HepG2 (cell line): Measurements from ENCODE around the gene CRNKL1. TPM values are rescaled to one million over a fixed set of nuclear protein-coding genes. Genes with fewer than 3 reads are reported as not detected.
A peak's percentile ranks its signal among the peaks of the same experiment; 100 is the strongest.

Source experiments
- KAT2B ChIP-seq: fragments of 150-350 bp; IDR thresholded peaks from 2 replicates; pipeline ENCODE4 v1.6.1; 2014; ENCODE audit warnings: low read depth, low read length, borderline replicate concordance
- KLF12 ChIP-seq: sonication (generic); formaldehyde crosslinking; IDR thresholded peaks from 2 replicates; pipeline ENCODE4 v1.4.0; 2020; ENCODE audit warnings: missing genetic modification reagents, borderline replicate concordance
- RORA ChIP-seq: sonication (generic); formaldehyde crosslinking; IDR thresholded peaks from 2 replicates; pipeline ENCODE4 v1.5.0; 2020; ENCODE audit warnings: mild to moderate bottlenecking, missing genetic modification reagents, moderate library complexity
- ZFP36 ChIP-seq: fragments of 150-350 bp; IDR thresholded peaks from 2 replicates; pipeline ENCODE4 v1.6.1; 2018; ENCODE audit warnings: borderline replicate concordance, low read length, low read depth; ENCODE audit not compliant: partially characterized antibody
- ZNF3 ChIP-seq: IDR thresholded peaks from 2 replicates; pipeline ENCODE4 v1.7.0; 2017; ENCODE audit warnings: inconsistent platforms
- polyA plus RNA-seq, 8 experiments: library from polyadenylated mRNA; depleted of rRNA in 3 of 8; stranded (reverse) in 7 of 8; unstranded in 1 of 8; fragments of >200 nt; fragmentation: Illumina TruSeq in 4 of 8; extraction: Trizol in 4 of 8; gene quantifications; 2 replicates each; pipeline versions ENCODE4 v1.2.1 to v1.2.3, GENCODE V29; 2011 to 2016; ENCODE audit warnings: low read depth in 4 of 8, missing spikeins in 1 of 8, mixed read lengths in 1 of 8; ENCODE audit not compliant: insufficient read depth in 1 of 8
- total RNA-seq, 5 experiments: library from RNA; depleted of rRNA; stranded (reverse); fragments of >200 nt; fragmentation: Illumina TruSeq; extraction: Trizol; gene quantifications; 2 replicates each; pipeline ENCODE4 v1.2.3, GENCODE V29; 2016; ENCODE audit warnings: low read depth in 1 of 5
- TF ChIP-seq, protein P1 (sequence below): sonication (generic); formaldehyde crosslinking; IDR thresholded peaks from 2 replicates; pipeline ENCODE4 v1.4.0; 2020; ENCODE audit warnings: missing genetic modification reagents
- TF ChIP-seq, protein P2 (sequence below): sonication (generic); formaldehyde crosslinking; IDR thresholded peaks from 2 replicates; pipeline ENCODE4 v1.4.0; 2020; ENCODE audit warnings: missing genetic modification reagents
- TF ChIP-seq, protein P3 (sequence below): sonication (generic); formaldehyde crosslinking; IDR thresholded peaks from one replicate; pipeline ENCODE4 v1.5.1; 2020; ENCODE audit warnings: mild to moderate bottlenecking, missing genetic modification reagents; ENCODE audit errors: not compliant biosample characterization

Gene CRNKL1
- total and polyA plus RNA-seq, 2 of the 13 experiments (the other 11 are each of a cell fraction or from before 2014, with no cell fraction given): 12.3 to 64.5 TPM

DNA sequence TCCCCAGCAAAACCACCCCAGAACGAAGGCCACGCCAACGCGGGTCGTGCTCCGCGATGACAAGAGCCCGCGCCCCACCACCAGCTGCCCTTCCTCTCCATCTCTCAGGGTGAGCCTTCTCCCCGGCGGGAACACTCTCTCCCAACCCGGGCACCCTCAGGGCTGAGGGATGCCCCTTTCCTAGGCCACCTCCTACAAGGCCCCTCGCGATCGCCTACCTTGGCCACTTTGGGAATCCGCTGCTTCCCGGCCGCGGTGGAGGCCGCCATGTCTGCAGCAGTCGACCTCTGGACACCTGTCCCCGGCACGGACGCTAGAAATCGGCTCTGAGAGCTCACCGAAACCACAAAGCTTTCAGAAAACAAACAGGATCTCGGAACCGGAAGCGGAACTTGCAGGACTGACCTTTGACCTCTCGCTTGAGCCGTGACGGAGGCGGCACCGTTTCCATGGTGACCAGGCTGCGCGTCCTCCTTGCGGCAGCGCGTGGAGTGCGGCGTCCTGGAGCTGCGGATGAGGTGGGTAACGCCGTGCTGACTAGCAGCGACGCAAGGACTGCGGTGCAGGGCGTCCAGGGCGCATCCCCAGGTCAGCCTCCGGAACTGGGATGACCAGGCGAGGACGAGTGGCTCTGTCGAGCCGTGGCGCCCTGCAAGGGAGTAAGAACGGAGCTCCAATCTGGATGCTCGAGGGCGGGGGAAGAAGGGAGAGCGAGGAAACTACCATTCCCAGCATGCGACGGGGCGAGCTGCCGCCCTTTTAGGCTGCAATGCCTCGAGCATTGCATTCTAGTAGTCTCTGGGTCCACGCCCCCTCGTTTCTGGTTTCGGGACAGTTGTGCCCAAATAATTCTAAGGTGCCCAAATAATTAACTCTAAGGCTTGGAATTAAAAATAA lies at the start of gene CRNKL1, which contains the start of gene CFAP61 (continued):
- peak; percentile 4 for TF ChIP-seq ZFP36
- no peak for TF ChIP-seq KAT2B
- TF ChIP-seq, protein P1, sequence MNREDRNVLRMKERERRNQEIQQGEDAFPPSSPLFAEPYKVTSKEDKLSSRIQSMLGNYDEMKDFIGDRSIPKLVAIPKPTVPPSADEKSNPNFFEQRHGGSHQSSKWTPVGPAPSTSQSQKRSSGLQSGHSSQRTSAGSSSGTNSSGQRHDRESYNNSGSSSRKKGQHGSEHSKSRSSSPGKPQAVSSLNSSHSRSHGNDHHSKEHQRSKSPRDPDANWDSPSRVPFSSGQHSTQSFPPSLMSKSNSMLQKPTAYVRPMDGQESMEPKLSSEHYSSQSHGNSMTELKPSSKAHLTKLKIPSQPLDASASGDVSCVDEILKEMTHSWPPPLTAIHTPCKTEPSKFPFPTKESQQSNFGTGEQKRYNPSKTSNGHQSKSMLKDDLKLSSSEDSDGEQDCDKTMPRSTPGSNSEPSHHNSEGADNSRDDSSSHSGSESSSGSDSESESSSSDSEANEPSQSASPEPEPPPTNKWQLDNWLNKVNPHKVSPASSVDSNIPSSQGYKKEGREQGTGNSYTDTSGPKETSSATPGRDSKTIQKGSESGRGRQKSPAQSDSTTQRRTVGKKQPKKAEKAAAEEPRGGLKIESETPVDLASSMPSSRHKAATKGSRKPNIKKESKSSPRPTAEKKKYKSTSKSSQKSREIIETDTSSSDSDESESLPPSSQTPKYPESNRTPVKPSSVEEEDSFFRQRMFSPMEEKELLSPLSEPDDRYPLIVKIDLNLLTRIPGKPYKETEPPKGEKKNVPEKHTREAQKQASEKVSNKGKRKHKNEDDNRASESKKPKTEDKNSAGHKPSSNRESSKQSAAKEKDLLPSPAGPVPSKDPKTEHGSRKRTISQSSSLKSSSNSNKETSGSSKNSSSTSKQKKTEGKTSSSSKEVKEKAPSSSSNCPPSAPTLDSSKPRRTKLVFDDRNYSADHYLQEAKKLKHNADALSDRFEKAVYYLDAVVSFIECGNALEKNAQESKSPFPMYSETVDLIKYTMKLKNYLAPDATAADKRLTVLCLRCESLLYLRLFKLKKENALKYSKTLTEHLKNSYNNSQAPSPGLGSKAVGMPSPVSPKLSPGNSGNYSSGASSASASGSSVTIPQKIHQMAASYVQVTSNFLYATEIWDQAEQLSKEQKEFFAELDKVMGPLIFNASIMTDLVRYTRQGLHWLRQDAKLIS (CRISPR knock-in tag): 0 out of 2 replicates have a peak, but pooled peaks have one; percentile 65
- no peak for TF ChIP-seq RORA (CRISPR knock-in tag)
- TF ChIP-seq, protein P2, sequence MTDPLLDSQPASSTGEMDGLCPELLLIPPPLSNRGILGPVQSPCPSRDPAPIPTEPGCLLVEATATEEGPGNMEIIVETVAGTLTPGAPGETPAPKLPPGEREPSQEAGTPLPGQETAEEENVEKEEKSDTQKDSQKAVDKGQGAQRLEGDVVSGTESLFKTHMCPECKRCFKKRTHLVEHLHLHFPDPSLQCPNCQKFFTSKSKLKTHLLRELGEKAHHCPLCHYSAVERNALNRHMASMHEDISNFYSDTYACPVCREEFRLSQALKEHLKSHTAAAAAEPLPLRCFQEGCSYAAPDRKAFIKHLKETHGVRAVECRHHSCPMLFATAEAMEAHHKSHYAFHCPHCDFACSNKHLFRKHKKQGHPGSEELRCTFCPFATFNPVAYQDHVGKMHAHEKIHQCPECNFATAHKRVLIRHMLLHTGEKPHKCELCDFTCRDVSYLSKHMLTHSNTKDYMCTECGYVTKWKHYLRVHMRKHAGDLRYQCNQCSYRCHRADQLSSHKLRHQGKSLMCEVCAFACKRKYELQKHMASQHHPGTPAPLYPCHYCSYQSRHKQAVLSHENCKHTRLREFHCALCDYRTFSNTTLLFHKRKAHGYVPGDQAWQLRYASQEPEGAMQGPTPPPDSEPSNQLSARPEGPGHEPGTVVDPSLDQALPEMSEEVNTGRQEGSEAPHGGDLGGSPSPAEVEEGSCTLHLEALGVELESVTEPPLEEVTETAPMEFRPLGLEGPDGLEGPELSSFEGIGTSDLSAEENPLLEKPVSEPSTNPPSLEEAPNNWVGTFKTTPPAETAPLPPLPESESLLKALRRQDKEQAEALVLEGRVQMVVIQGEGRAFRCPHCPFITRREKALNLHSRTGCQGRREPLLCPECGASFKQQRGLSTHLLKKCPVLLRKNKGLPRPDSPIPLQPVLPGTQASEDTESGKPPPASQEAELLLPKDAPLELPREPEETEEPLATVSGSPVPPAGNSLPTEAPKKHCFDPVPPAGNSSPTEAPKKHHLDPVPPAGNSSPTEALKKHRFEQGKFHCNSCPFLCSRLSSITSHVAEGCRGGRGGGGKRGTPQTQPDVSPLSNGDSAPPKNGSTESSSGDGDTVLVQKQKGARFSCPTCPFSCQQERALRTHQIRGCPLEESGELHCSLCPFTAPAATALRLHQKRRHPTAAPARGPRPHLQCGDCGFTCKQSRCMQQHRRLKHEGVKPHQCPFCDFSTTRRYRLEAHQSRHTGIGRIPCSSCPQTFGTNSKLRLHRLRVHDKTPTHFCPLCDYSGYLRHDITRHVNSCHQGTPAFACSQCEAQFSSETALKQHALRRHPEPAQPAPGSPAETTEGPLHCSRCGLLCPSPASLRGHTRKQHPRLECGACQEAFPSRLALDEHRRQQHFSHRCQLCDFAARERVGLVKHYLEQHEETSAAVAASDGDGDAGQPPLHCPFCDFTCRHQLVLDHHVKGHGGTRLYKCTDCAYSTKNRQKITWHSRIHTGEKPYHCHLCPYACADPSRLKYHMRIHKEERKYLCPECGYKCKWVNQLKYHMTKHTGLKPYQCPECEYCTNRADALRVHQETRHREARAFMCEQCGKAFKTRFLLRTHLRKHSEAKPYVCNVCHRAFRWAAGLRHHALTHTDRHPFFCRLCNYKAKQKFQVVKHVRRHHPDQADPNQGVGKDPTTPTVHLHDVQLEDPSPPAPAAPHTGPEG (CRISPR knock-in tag): peak; percentile 98
- 0 out of 2 replicates have a peak, but pooled peaks have one; percentile 37 for TF ChIP-seq ZNF3 (CRISPR knock-in tag)
- TF ChIP-seq, protein P3, sequence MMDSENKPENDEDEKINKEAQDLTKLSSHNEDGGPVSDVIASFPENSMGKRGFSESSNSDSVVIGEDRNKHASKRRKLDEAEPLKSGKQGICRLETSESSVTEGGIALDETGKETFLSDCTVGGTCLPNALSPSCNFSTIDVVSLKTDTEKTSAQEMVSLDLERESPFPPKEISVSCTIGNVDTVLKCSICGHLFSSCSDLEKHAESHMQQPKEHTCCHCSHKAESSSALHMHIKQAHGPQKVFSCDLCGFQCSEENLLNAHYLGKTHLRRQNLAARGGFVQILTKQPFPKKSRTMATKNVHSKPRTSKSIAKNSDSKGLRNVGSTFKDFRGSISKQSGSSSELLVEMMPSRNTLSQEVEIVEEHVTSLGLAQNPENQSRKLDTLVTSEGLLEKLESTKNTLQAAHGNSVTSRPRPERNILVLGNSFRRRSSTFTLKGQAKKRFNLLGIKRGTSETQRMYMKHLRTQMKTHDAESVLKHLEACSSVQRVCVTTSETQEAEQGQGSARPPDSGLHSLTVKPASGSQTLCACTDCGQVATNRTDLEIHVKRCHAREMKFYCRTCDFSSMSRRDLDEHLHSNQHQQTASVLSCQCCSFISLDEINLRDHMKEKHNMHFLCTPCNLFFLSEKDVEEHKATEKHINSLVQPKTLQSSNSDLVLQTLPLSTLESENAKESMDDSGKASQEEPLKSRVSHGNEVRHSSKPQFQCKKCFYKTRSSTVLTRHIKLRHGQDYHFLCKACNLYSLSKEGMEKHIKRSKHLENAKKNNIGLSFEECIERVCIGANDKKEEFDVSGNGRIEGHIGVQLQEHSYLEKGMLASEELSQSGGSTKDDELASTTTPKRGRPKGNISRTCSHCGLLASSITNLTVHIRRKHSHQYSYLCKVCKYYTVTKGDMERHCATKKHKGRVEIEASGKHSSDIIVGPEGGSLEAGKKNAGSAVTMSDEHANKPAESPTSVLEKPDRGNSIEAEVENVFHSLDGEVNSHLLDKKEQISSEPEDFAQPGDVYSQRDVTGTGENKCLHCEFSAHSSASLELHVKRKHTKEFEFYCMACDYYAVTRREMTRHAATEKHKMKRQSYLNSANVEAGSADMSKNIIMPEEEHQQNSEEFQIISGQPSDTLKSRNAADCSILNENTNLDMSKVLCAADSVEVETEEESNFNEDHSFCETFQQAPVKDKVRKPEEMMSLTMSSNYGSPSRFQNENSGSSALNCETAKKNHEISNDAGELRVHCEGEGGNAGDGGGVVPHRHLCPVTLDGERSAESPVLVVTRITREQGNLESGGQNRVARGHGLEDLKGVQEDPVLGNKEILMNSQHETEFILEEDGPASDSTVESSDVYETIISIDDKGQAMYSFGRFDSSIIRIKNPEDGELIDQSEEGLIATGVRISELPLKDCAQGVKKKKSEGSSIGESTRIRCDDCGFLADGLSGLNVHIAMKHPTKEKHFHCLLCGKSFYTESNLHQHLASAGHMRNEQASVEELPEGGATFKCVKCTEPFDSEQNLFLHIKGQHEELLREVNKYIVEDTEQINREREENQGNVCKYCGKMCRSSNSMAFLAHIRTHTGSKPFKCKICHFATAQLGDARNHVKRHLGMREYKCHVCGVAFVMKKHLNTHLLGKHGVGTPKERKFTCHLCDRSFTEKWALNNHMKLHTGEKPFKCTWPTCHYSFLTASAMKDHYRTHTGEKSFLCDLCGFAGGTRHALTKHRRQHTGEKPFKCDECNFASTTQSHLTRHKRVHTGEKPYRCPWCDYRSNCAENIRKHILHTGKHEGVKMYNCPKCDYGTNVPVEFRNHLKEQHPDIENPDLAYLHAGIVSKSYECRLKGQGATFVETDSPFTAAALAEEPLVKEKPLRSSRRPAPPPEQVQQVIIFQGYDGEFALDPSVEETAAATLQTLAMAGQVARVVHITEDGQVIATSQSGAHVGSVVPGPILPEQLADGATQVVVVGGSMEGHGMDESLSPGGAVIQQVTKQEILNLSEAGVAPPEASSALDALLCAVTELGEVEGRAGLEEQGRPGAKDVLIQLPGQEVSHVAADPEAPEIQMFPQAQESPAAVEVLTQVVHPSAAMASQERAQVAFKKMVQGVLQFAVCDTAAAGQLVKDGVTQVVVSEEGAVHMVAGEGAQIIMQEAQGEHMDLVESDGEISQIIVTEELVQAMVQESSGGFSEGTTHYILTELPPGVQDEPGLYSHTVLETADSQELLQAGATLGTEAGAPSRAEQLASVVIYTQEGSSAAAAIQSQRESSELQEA (CRISPR knock-in tag): peak; percentile 91
- TF ChIP-seq KLF12 (CRISPR knock-in tag): peak; percentile 96
- TF ChIP-seq, all 625 proteins: peak for 427
